ENCODE data around the gene TAS1R3. TPM values are rescaled to one million over a fixed set of nuclear protein-coding genes. Genes with fewer than 3 reads are reported as not detected.

The TAS1R3 gene
- total RNA-seq, 1 donor from 2014 or later: 0.35 TPM

GRCh38 chr1:1320666-1321448, 10.2 kb upstream of the TAS1R3 start:
- DNase-seq (ENCODE audit: extremely low read depth, low read depth, low spot score): no peak

GRCh38 chr1:1321477-1321876, 9.6 kb upstream of the TAS1R3 start:
- DNase-seq (ENCODE audit: extremely low read depth, low read depth, low spot score): no peak

- DNase-seq (ENCODE audit: extremely low read depth, low read depth, low spot score): no peak
These were observed 8.7 kb upstream of the TAS1R3 start for GRCh38 chr1:1322418-1322817.

GRCh38 chr1:1322952-1323351, 8.1 kb upstream of the TAS1R3 start:
- DNase-seq (ENCODE audit: extremely low read depth, low read depth, low spot score): no peak

- no peak for DNase-seq (ENCODE audit: extremely low read depth, low read depth, low spot score)
These were observed 7.0 kb upstream of the TAS1R3 start for GRCh38 chr1:1324084-1324523.

GRCh38 chr1:1324524-1325287, 6.4 kb upstream of the TAS1R3 start, which contains the start of the genes CPTP and INTS11:
Gene CPTP (plus strand): TSS chr1:1324802. CDS start chr1:1326911, 2,109 bp downstream.
Gene INTS11 (minus strand): TSS chr1:1324660. CDS start chr1:1324608, 52 bp downstream.
- no peak for DNase-seq (ENCODE audit: extremely low read depth, low read depth, low spot score)

- DNase-seq (ENCODE audit: extremely low read depth, low read depth, low spot score): no peak
These were observed 5.6 kb upstream of the TAS1R3 start for GRCh38 chr1:1325288-1326074.

GRCh38 chr1:1326075-1326605, 4.9 kb upstream of the TAS1R3 start:
- no peak for DNase-seq (ENCODE audit: extremely low read depth, low read depth, low spot score)

- DNase-seq (ENCODE audit: extremely low read depth, low read depth, low spot score): no peak
These were observed 3.8 kb upstream of the TAS1R3 start for GRCh38 chr1:1327291-1327690.

- no peak for DNase-seq (ENCODE audit: extremely low read depth, low read depth, low spot score)
These were observed 2.8 kb upstream of the TAS1R3 start for GRCh38 chr1:1328254-1328653.

GRCh38 chr1:1329304-1330210, 1.5 kb upstream of the TAS1R3 start:
- DNase-seq (ENCODE audit: extremely low read depth, low read depth, low spot score): no peak

GRCh38 chr1:1330366-1331067, 563 bp upstream of the TAS1R3 start:
- DNase-seq (ENCODE audit: extremely low read depth, low read depth, low spot score): no peak

GRCh38 chr1:1332031-1332755, 1.1 kb downstream of the TAS1R3 start:
- no peak for DNase-seq (ENCODE audit: extremely low read depth, low read depth, low spot score)

- DNase-seq (ENCODE audit: extremely low read depth, low read depth, low spot score): no peak
These were observed 1.8 kb downstream of the TAS1R3 start for GRCh38 chr1:1332774-1333480.

- DNase-seq (ENCODE audit: extremely low read depth, low read depth, low spot score): no peak
These were observed 2.6 kb downstream of the TAS1R3 start for GRCh38 chr1:1333551-1334241.

GRCh38 chr1:1334835-1335234, 3.8 kb downstream of the TAS1R3 start:
- no peak for DNase-seq (ENCODE audit: extremely low read depth, low read depth, low spot score)

- DNase-seq (ENCODE audit: extremely low read depth, low read depth, low spot score): no peak
These were observed 4.2 kb downstream of the TAS1R3 start for GRCh38 chr1:1335283-1335682.

Measured in glomerular endothelial cell (primary cell).